ENCODE measurements around the gene LDAF1.
"Not testable (repeated sequence)": the region's sequence is repeated elsewhere in the genome, so short reads cannot be mapped to it uniquely, and the experiment has no call there.

LDAF1 gene

GRCh38 chr16:21167929-21168602, 9.6 kb downstream of the LDAF1 start (continued):
- TF ChIP-seq, protein P1, sequence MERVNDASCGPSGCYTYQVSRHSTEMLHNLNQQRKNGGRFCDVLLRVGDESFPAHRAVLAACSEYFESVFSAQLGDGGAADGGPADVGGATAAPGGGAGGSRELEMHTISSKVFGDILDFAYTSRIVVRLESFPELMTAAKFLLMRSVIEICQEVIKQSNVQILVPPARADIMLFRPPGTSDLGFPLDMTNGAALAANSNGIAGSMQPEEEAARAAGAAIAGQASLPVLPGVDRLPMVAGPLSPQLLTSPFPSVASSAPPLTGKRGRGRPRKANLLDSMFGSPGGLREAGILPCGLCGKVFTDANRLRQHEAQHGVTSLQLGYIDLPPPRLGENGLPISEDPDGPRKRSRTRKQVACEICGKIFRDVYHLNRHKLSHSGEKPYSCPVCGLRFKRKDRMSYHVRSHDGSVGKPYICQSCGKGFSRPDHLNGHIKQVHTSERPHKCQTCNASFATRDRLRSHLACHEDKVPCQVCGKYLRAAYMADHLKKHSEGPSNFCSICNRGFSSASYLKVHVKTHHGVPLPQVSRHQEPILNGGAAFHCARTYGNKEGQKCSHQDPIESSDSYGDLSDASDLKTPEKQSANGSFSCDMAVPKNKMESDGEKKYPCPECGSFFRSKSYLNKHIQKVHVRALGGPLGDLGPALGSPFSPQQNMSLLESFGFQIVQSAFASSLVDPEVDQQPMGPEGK (CRISPR knock-in tag; IDR thresholded peaks at IDR 0.05; ENCODE audit: borderline replicate concordance) = no peak

GRCh38 chr16:21169249-21169981, 10.9 kb downstream of the LDAF1 start:
- TF ChIP-seq ARNTL (CRISPR knock-in tag; IDR thresholded peaks at IDR 0.05; ENCODE audit: borderline replicate concordance, low read depth) (no peak), ZFP30 (CRISPR knock-in tag; IDR thresholded peaks at IDR 0.05) (no peak), OSR1 (CRISPR knock-in tag; IDR thresholded peaks at IDR 0.05) (no peak), RARB (CRISPR knock-in tag; IDR thresholded peaks at IDR 0.05) (no peak), ESRRG (CRISPR knock-in tag; IDR thresholded peaks at IDR 0.05) (no peak), ZNF8 (CRISPR knock-in tag; IDR thresholded peaks at IDR 0.05) (no peak), PPARA (CRISPR knock-in tag; IDR thresholded peaks at IDR 0.05; ENCODE audit: borderline replicate concordance) (no peak), ZFP3 (CRISPR knock-in tag; IDR thresholded peaks at IDR 0.05) (no peak), TOX (CRISPR knock-in tag; IDR thresholded peaks at IDR 0.05; ENCODE audit: borderline replicate concordance) (no peak), TCF4 (CRISPR knock-in tag; IDR thresholded peaks at IDR 0.05; ENCODE audit: borderline replicate concordance) (no peak)
- TF ChIP-seq, protein P2, sequence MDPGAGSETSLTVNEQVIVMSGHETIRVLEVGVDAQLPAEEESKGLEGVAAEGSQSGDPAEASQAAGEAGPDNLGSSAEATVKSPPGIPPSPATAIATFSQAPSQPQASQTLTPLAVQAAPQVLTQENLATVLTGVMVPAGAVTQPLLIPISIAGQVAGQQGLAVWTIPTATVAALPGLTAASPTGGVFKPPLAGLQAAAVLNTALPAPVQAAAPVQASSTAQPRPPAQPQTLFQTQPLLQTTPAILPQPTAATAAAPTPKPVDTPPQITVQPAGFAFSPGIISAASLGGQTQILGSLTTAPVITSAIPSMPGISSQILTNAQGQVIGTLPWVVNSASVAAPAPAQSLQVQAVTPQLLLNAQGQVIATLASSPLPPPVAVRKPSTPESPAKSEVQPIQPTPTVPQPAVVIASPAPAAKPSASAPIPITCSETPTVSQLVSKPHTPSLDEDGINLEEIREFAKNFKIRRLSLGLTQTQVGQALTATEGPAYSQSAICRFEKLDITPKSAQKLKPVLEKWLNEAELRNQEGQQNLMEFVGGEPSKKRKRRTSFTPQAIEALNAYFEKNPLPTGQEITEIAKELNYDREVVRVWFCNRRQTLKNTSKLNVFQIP (CRISPR knock-in tag; IDR thresholded peaks at IDR 0.05; ENCODE audit: borderline replicate concordance, low read depth) = no peak
- TF ChIP-seq, protein P3, sequence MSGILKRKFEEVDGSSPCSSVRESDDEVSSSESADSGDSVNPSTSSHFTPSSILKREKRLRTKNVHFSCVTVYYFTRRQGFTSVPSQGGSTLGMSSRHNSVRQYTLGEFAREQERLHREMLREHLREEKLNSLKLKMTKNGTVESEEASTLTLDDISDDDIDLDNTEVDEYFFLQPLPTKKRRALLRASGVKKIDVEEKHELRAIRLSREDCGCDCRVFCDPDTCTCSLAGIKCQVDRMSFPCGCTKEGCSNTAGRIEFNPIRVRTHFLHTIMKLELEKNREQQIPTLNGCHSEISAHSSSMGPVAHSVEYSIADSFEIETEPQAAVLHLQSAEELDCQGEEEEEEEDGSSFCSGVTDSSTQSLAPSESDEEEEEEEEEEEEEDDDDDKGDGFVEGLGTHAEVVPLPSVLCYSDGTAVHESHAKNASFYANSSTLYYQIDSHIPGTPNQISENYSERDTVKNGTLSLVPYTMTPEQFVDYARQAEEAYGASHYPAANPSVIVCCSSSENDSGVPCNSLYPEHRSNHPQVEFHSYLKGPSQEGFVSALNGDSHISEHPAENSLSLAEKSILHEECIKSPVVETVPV (CRISPR knock-in tag; IDR thresholded peaks at IDR 0.05) = no peak
- TF ChIP-seq, protein P4, sequence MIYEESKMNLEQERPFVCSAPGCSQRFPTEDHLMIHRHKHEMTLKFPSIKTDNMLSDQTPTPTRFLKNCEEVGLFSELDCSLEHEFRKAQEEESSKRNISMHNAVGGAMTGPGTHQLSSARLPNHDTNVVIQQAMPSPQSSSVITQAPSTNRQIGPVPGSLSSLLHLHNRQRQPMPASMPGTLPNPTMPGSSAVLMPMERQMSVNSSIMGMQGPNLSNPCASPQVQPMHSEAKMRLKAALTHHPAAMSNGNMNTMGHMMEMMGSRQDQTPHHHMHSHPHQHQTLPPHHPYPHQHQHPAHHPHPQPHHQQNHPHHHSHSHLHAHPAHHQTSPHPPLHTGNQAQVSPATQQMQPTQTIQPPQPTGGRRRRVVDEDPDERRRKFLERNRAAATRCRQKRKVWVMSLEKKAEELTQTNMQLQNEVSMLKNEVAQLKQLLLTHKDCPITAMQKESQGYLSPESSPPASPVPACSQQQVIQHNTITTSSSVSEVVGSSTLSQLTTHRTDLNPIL (CRISPR knock-in tag; IDR thresholded peaks at IDR 0.05; ENCODE audit: low read depth) = no peak
- ATAC-seq = no peak

- not testable (repeated sequence) for ATAC-seq
Measured at GRCh38 chr16:21170116-21170515, 11.6 kb downstream of the LDAF1 start.

DNA sequence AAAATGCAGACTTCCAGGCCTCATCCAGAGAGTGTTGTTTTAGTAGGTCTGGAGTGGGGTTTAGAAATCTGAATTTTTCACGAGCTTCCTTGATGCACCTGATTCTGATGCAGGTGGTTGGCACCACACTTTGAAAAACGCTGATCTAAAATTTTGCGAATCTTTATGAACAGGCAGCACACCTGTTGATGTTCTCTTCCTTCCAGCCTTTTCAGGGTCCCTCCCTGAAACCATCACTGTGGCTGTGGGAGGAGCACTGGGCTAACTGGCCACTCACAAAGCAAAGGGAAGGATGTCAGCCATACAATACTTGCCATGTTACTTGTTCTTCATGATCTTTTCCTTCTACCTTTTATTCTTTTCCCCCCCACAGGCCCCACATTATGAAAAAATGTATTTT, 14.2 kb downstream of the LDAF1 start:
- TF ChIP-seq, protein P4 (CRISPR knock-in tag; IDR thresholded peaks at IDR 0.05; ENCODE audit: low read depth) = no peak
- TF ChIP-seq PPARA (CRISPR knock-in tag; IDR thresholded peaks at IDR 0.05; ENCODE audit: borderline replicate concordance) = no peak
- no peak for TF ChIP-seq CSDC2 (CRISPR knock-in tag; IDR thresholded peaks at IDR 0.05)
- no peak for TF ChIP-seq OSR1 (CRISPR knock-in tag; IDR thresholded peaks at IDR 0.05)
- TF ChIP-seq RARB (CRISPR knock-in tag; IDR thresholded peaks at IDR 0.05) = no peak
- TF ChIP-seq GLIS3 (CRISPR knock-in tag; IDR thresholded peaks at IDR 0.05) = no peak
- no peak for ATAC-seq

DNA sequence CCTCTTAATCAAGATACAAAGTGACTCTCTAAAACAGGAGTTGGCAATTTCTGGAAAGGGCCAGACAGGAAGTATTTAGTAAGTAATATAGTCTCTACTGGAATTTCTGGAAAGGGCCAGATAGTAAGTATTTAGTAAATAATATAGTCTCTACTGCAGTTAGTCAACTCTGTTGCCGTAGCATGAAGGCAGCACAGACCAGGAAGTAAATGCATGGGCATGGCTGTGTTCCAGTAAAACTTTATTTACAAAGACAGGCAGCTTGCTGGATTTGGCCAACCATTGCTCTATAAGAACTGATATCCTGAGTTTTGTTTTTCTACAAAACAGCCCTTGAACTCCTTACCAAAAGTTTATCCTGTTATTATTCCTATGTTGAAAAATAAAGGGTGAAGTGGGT, 16.9 kb downstream of the LDAF1 start:
- no peak for ATAC-seq
- TF ChIP-seq ZC3H10 (CRISPR knock-in tag; IDR thresholded peaks at IDR 0.05) (no peak), ZNF565 (CRISPR knock-in tag; conservative IDR thresholded peaks at IDR 0.05; ENCODE audit: low read depth) (no peak), SNAI2 (CRISPR knock-in tag; IDR thresholded peaks at IDR 0.05) (no peak), ZFP30 (CRISPR knock-in tag; IDR thresholded peaks at IDR 0.05) (no peak), CSDC2 (CRISPR knock-in tag; IDR thresholded peaks at IDR 0.05) (no peak), ISL1 (CRISPR knock-in tag; IDR thresholded peaks at IDR 0.05) (no peak), ESRRG (CRISPR knock-in tag; IDR thresholded peaks at IDR 0.05) (no peak), TOX (CRISPR knock-in tag; IDR thresholded peaks at IDR 0.05; ENCODE audit: borderline replicate concordance) (no peak), ZNF8 (CRISPR knock-in tag; IDR thresholded peaks at IDR 0.05) (no peak)
- TF ChIP-seq, protein P2 (CRISPR knock-in tag; IDR thresholded peaks at IDR 0.05; ENCODE audit: borderline replicate concordance, low read depth) = no peak
- TF ChIP-seq, protein P4 (CRISPR knock-in tag; IDR thresholded peaks at IDR 0.05; ENCODE audit: low read depth) = no peak
